ENCODE measurements around the gene RNF175.

- TF ChIP-seq, protein P1, sequence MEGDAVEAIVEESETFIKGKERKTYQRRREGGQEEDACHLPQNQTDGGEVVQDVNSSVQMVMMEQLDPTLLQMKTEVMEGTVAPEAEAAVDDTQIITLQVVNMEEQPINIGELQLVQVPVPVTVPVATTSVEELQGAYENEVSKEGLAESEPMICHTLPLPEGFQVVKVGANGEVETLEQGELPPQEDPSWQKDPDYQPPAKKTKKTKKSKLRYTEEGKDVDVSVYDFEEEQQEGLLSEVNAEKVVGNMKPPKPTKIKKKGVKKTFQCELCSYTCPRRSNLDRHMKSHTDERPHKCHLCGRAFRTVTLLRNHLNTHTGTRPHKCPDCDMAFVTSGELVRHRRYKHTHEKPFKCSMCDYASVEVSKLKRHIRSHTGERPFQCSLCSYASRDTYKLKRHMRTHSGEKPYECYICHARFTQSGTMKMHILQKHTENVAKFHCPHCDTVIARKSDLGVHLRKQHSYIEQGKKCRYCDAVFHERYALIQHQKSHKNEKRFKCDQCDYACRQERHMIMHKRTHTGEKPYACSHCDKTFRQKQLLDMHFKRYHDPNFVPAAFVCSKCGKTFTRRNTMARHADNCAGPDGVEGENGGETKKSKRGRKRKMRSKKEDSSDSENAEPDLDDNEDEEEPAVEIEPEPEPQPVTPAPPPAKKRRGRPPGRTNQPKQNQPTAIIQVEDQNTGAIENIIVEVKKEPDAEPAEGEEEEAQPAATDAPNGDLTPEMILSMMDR (IDR thresholded peaks at IDR 0.05): no peak
- TF ChIP-seq NFYB (CRISPR knock-in tag; conservative IDR thresholded peaks at IDR 0.05; ENCODE audit: low read depth) (no peak), CREB1 (CRISPR knock-in tag; IDR thresholded peaks at IDR 0.05) (no peak), KAT7 (CRISPR knock-in tag; IDR thresholded peaks at IDR 0.05; ENCODE audit: borderline replicate concordance) (no peak), E2F5 (CRISPR knock-in tag; IDR thresholded peaks at IDR 0.05) (no peak), ESRRA (CRISPR knock-in tag; IDR thresholded peaks at IDR 0.05; ENCODE audit: borderline replicate concordance) (no peak), ETV6 (CRISPR knock-in tag; IDR thresholded peaks at IDR 0.05) (no peak), FOXP1 (CRISPR knock-in tag; IDR thresholded peaks at IDR 0.05; ENCODE audit: borderline replicate concordance) (no peak), PRRX2 (CRISPR knock-in tag; IDR thresholded peaks at IDR 0.05) (no peak), RELA (CRISPR knock-in tag; IDR thresholded peaks at IDR 0.05; ENCODE audit: borderline replicate concordance) (no peak)
- TF ChIP-seq, protein P2, sequence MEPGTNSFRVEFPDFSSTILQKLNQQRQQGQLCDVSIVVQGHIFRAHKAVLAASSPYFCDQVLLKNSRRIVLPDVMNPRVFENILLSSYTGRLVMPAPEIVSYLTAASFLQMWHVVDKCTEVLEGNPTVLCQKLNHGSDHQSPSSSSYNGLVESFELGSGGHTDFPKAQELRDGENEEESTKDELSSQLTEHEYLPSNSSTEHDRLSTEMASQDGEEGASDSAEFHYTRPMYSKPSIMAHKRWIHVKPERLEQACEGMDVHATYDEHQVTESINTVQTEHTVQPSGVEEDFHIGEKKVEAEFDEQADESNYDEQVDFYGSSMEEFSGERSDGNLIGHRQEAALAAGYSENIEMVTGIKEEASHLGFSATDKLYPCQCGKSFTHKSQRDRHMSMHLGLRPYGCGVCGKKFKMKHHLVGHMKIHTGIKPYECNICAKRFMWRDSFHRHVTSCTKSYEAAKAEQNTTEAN (CRISPR knock-in tag; IDR thresholded peaks at IDR 0.05): no peak
- TF ChIP-seq, protein P3, sequence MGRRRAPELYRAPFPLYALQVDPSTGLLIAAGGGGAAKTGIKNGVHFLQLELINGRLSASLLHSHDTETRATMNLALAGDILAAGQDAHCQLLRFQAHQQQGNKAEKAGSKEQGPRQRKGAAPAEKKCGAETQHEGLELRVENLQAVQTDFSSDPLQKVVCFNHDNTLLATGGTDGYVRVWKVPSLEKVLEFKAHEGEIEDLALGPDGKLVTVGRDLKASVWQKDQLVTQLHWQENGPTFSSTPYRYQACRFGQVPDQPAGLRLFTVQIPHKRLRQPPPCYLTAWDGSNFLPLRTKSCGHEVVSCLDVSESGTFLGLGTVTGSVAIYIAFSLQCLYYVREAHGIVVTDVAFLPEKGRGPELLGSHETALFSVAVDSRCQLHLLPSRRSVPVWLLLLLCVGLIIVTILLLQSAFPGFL (CRISPR knock-in tag; IDR thresholded peaks at IDR 0.05; ENCODE audit: borderline replicate concordance): no peak
These were observed 39.3 kb upstream of the RNF175 start for GRCh38 chr4:153798901-153799693.
